HG03064 (cell line): ENCODE data around the gene SOX21.

Experiments
- ATAC-seq: cut with Tn5 transposase; IDR thresholded peaks from one replicate; pipeline ENCODE4 v1.9.1; 2021; ENCODE audit warnings: low read depth; ENCODE audit not compliant: unreplicated experiment

Gene SOX21

DNA sequence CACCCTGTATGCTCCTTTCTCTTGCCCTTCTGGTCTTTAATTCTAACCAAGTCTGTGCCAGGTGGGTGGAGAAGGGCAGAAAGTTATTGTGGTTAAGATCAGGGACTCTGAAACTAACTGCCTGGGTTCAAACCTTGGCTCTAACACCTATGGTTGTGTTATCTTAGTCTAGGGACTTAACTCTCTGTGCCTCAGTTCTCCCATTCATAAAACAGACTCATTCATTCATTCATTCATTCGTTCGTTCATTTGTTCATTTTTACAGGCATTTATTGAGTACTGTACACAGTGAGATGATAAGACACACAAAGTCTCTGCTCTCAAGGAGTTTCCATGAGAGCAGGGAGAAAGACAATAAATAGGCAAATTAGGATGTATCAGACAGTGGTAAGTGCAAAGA lies 30.1 kb downstream of the SOX21 start:
- no peak for ATAC-seq

DNA sequence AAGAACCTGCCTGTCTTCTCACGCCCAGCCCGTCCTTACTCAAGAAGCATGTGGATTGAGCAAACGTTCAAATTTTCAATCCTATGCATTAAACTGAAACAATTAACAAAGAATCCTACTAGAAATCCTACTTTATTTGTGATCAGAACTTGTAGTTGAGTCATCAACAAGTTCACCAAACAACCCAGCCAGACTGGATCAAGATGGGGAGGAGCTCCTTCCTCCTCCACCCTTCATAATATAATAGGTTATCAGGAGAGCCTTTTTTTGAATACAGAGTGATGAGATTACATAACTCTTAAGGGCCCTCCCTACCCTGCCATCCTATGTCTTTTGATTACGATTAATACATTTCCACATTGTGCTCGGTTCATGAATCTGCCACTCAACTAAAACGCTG lies 32.7 kb downstream of the SOX21 start:
- no peak for ATAC-seq

DNA sequence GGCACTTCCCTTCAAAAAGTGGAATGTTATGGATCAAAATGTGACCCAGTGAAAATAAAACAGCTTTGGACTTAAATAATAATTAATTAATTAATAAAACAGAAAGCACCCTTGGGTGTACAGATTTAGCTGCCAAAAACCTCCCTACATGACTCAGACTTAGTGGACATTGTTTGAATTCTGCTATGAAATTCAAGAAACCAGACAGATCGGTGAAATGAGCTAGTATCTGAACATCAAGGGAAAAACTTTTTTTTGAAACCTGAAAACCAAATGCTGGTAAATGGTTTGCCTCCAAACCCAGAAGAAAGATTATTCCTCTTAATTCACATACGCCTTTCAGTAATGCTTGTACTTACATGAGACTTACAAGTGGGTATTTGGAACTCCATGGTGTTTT lies 33.5 kb downstream of the SOX21 start:
- ATAC-seq, result no peak

DNA sequence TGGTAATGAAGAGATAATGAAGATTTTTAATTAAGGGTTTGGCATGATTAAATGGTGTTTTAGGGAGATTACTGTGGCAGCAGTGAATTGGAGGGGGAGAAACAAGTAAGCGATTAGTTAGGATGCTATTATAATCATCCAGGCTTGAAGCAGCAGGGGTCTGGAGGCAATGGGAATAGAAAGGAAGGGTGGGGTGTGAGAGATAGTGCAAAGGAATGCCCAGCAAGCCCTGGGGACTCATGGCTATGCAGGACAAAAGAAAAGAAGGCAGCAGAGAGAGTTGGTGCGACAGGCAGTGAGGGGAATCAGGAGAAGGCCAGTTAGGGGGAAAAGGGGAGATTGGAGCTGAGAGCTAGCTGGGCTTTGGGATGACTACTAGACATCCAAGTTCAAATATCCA lies 34.5 kb downstream of the SOX21 start:
- ATAC-seq, result no peak

DNA sequence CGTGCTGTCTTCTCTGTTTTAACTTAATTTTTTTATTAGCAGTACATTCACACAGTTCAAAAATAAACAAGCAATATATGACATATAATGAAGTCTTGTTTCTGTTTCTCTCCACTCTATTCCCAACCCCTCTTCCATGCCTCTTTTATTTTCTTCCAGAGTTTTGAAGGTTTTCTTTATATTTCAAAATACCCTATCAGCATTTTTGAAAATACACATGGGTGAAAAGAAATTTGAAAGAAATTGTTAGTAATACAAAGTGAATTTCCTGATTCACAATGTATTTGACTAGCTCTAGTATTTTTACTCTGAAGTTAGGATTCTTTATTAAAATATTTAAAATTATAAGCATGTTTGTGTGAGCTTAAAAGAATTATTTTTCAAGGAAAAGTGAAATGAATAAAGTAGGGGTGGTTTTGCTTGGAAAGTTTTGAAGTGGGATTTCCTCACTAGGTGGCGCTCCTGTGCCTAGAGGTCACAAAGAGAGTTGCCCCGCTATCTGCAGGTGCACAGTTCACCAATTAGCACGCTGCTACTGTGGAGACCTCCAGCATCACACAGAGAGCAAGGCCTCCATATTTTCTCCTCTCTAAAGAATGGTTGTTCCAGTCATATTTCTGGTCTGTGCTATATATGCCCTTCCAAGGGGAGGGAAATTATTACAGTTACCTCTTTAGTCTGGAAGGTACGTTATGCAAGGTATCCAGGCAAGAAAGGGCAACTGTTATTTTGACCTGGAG lies 37.6 kb downstream of the SOX21 start:
- ATAC-seq, result no peak

DNA sequence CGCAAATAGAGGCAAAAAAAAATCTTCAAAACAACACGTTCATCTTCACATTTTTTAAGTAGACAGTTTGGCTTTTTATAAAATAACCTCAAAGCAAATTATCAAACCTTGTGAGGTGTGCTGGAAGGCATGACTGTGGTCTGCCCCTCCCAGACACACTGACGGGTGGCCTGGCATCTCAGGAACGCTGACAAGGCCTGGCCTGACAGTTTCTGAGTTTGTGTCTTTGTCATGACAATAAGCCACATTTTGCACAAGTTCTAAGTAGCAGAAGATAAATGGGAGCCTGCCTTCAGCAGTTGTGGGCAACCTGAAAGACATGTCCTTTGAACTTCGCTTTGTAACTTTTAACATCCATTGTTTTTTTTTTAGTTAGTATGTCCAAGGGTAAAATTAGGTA lies 38.5 kb downstream of the SOX21 start:
- ATAC-seq, result no peak

DNA sequence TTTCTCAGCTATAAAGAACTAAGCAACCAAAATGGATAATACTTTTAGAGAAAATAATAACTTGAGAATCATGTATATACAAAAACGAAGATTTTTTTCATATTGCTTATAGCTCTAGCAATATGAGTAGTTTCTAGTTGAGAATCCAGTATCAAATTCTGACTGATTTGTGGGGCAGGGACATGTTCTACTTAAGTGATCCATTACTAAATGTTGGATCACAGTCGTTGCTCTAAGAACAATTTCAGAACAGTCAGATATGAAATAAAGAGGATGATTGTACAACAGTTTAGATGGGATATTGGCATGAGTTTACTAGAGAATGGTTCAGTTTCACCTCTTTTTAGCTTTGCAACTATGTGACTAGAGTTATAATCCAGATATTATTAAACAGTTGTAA lies 39.9 kb downstream of the SOX21 start:
- no peak for ATAC-seq

DNA sequence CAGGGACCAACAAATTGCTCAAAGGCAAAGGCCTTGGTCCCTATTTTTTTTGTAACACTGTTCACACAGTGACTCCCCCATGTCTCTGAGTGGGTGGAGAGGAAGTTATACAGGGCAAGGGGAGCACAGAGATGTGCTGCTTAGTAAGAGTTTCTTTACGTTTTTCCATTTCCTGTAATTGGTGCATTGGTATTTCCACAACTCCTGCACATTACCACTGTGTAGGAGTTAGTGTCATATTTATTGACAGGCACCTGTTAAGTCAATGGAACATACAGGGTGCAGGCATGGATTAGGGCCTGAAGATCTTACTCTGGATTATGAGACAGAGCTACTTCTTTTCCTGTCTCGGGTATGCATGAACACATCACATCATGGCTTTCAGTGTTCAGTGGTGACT lies 45.2 kb downstream of the SOX21 start:
- no peak for ATAC-seq

DNA sequence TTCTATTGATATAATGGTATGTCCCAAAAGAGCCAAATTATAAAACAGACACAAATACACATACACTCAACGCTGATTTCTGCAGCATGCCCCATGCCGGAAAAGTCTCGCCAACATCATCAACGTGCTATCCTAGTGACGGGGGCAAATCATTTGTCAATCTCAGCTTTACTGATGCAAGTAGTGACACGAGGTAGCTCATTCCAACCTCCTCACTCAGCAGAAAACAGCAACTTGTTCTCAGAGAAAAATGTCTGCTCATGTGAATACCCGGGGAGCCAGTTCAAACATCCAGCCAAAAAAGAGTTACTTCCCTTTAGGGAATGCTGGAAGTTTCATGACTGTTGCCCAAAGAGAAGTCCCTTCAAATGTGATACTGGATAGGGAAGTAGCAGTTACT lies 46.3 kb downstream of the SOX21 start:
- ATAC-seq, result no peak

DNA sequence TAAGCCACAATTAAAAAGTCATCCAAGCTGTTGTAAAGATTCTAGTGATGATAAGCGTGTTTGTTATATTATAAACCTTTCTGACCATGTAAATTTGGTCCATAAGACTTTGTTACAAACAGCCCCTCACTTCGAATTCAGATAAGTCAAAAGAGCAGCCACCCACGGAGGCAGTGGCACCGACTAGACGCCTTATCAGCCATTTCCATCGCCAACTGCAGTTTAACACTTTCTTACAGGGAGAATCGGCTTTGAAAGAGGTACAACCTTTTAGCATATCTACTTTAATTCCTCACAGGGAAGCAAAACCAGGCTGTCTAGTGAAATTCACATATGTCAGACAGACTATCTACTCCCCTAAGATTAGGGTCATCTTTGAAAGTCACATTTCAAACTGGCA lies 47.5 kb downstream of the SOX21 start:
- no peak for ATAC-seq

DNA sequence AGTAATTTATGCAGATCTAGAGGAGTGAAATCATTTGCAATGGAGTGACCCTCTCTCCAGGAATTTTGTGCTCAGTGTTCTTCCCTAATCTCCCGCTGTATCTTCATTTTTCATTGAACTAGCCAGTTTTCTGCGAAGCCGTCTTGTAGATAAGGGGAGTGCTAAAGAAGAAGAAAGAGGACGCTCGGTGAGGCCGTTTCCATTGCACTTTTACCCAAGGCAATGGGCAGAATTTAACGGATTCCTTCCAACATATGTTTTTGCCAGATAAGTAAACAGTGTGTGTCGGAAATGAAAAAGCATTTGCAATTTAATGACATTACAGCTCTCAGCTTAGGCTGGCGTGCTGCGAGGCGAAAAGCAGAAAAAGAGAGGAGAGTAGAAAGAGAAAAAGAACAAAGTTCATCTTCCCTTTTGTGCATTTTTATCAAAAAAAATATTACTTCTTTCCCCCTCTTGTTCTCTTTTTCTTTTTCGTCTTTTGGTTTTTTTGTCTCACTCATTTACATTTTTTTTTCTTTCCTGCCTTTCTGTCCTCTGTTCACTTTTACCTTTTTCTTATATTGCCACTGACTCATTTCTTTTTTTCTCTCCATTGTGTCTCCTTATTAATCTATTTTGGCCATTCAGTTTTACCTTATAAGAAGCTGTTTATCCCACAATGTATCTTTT lies 49.9 kb downstream of the SOX21 start:
- no peak for ATAC-seq

DNA sequence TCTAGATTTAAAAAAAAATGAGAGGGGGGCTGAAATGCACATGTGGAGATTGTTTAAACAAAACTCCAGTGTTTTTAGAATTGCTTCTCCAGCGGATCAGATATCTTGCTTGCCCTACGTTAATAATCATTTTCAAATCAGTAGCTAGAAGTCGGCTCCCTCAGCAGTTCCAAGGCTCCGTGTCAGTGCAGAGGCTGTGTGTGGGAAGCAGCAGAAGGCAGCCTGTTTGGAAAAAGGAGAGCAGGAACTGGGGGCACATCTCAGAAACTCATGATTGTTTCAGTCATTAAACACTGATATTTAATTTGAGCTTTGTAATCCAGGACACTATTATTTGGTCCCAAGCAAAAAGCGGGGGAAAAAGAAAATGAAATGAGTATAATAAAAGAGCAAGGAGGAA lies 50.9 kb downstream of the SOX21 start:
- no peak for ATAC-seq

DNA sequence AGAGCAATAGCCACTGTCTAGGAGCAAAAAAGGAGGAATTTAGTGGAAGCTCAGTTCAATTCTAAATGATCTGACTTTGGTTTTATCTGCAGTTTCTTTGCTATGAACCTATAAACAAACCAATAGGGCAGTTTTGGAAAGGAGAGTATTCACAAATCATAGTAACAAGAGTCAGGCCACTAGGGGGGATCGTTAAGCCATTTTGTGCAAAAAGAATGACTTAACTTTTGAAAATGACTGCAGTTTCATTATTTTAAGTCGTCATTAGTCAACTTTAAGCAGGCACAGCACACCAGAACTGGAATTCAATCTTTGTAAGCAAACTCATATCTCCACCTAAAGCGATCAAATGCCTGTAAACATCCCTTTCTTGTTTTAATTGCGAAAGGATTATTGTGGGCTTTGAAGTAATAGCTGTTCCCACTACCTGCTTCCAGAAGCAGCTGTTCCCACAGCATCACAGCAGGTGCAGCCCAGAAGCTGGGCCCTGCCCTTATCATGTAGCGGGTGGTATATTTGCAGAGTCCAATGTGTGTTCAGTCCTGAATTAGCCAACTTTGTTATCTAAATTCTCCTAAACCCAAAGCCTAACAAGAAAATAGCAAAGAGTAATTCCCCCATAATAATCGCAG lies 51.5 kb downstream of the SOX21 start:
- ATAC-seq, result no peak
